ENCODE data around the gene LPCAT3. TPM values are rescaled to one million over a fixed set of nuclear protein-coding genes. Genes with fewer than 3 reads are reported as not detected.
A peak's percentile ranks its signal among the peaks of the same experiment; 100 is the strongest.

The LPCAT3 gene
- total and polyA plus RNA-seq, 2 of the 13 experiments (the other 11 are each of a cell fraction or from before 2014, with no cell fraction given): 44.5 to 64.3 TPM

DNA sequence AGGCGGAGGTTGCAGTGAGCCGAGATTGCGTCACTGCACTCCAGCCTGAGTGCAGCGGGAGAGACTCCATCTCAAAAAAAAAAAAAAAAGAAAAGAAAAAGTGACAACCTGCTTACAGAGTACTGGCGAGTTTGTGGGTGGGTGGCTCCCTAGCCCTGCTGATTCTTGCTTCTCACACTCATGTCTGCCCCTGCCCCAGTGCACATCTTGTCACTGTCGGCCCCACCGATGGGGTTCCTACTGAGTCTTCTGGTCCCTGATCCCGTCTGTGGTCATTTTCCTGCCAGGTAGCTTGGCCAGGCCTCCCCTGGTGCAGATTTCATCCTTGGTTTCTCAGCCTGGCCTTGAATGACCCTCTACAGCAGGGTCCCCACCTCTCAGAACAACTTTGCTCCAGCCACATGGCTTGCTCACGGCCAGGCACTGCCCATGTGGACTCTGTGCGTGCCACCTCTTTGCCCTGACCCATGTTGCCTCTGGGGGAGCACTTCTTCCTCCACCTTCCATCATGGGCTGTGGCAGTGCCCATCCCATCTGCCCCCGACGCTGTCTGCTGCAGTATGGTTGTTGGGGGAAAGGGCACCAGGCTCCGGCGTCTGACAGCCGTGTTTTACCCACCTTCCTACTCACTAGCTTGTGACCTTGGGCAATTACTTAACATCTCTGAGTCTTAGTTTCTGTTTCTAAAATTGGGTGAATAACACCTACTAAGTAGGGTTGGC lies 69.2 kb downstream of the LPCAT3 start (continued):
- TF ChIP-seq, protein P1, sequence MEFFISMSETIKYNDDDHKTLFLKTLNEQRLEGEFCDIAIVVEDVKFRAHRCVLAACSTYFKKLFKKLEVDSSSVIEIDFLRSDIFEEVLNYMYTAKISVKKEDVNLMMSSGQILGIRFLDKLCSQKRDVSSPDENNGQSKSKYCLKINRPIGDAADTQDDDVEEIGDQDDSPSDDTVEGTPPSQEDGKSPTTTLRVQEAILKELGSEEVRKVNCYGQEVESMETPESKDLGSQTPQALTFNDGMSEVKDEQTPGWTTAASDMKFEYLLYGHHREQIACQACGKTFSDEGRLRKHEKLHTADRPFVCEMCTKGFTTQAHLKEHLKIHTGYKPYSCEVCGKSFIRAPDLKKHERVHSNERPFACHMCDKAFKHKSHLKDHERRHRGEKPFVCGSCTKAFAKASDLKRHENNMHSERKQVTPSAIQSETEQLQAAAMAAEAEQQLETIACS (CRISPR knock-in tag; IDR thresholded peaks at IDR 0.05): no peak
- peak; percentile 62; the same call in 1 of the 2 replicates for TF ChIP-seq HNRNPL (IDR thresholded peaks at IDR 0.05; ENCODE audit: low read depth, low read length)

DNA sequence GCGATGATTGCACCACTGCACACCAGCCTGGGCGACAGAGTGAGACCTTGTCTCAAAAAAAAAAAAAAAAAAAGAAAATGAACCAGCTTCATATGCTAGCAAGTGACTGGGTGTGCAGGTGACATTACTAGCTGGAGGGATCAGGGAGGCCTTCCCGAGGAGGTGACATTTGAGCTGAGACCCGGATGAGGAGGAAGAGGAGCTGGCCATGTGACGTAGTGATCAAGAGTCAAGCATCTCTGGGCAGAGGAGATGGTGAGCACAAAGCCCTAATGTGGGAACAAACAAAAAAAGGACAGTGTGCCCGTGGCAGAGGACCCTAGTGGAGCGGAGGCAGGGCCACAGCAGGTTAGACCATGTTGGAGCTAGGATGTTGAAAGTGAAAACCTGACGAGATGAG lies 70.7 kb downstream of the LPCAT3 start:
- H3K79me2 ChIP-seq (ENCODE audit: insufficient read depth, low read length): no peaks in the 10 kb centered on the region
- intact Hi-C loops (cut with micrococcal nuclease; ENCODE audit: unreplicated experiment): no loop called here
- H3K27me3 ChIP-seq (ENCODE audit: control insufficient read depth in 1 of 2, insufficient read depth in 2 of 2, low read length in 2 of 2): no peaks in the 10 kb centered on the region
- TF ChIP-seq SOX6 (IDR thresholded peaks at IDR 0.05) (no peak), SOX6 (CRISPR knock-in tag; IDR thresholded peaks at IDR 0.05) (no peak), ARNT (IDR thresholded peaks at IDR 0.05) (no peak), HNF4G (IDR thresholded peaks at IDR 0.05; ENCODE audit: borderline replicate concordance, low read depth, low read length) (no peak), HNF4G (CRISPR knock-in tag; IDR thresholded peaks at IDR 0.05; ENCODE audit: borderline replicate concordance, low read depth) (no peak), DNMT3B (CRISPR knock-in tag; conservative IDR thresholded peaks at IDR 0.05) (no peak)
- no peak overlapping the region for H3K27ac ChIP-seq (ENCODE audit: extremely low read length, insufficient read depth, low read length)
- H3K9ac ChIP-seq (ENCODE audit: insufficient read depth, low read depth, low read length): no peak overlapping the region
- H4K20me1 ChIP-seq (ENCODE audit: insufficient read depth, low read length): no peaks in the 10 kb centered on the region
- ChIA-PET CTCF (ENCODE audit: low intra/inter-chr PET ratio, low total read pairs) (interaction anchor here (2.1 kb wide), 1 partner anchor 14 kb away, joined by 5 read pairs; no protein-coding TSS in a partner anchor), POLR2A (interaction anchor here (0.7 to 5.2 kb wide), 4 partner anchors 10 to 75 kb away, joined by 3 to 180 read pairs (median 32); partner anchors contain the start of genes LPCAT3 and SPSB2)
- H3K9me3 ChIP-seq (ENCODE audit: low read length): no peaks in the 10 kb centered on the region
- no peaks in the 10 kb centered on the region for H3K36me3 ChIP-seq (replicated peaks in 1 of 2; ENCODE audit: control insufficient read depth in 1 of 2, insufficient read depth in 2 of 2, low read length in 2 of 2)
- H3K4me1 ChIP-seq (ENCODE audit: insufficient read depth, low read length): peaks cover 34% of the 10 kb centered on the region
- DNase-seq (ENCODE audit: low spot score) (no peak), ATAC-seq (no peak), FAIRE-seq (no peak)
- in situ Hi-C loops (cut with HindIII; ENCODE audit: extremely low pct_ligation_motif_present, low pct_unique_long_range_greater_than_20kb): loop anchor here (10.0 kb wide), 1 partner anchor 167 kb away; no protein-coding TSS in a partner anchor
- BruUV-seq (replicated peaks): no TSS peak
- H3K4me3 ChIP-seq (replicated peaks in 1 of 3; ENCODE audit: insufficient read depth in 1 of 3, low read depth in 2 of 3, low read length in 3 of 3): no peak overlapping the region
- H2AFZ ChIP-seq (ENCODE audit: low read length): no peak overlapping the region
- no peak overlapping the region for H3K4me2 ChIP-seq (ENCODE audit: low read depth, low read length)
- 83% methylated on average over 8 of the region's 8 CpGs for WGBS (ENCODE audit: low lambda C conversion rate)

Data from HepG2 (cell line).